ENCODE data around the gene KRT82. TPM values are rescaled to one million over a fixed set of nuclear protein-coding genes. Genes with fewer than 3 reads are reported as not detected.

Gene KRT82
- total RNA-seq, 2 experiments from 2014 or later, result not detected

DNA sequence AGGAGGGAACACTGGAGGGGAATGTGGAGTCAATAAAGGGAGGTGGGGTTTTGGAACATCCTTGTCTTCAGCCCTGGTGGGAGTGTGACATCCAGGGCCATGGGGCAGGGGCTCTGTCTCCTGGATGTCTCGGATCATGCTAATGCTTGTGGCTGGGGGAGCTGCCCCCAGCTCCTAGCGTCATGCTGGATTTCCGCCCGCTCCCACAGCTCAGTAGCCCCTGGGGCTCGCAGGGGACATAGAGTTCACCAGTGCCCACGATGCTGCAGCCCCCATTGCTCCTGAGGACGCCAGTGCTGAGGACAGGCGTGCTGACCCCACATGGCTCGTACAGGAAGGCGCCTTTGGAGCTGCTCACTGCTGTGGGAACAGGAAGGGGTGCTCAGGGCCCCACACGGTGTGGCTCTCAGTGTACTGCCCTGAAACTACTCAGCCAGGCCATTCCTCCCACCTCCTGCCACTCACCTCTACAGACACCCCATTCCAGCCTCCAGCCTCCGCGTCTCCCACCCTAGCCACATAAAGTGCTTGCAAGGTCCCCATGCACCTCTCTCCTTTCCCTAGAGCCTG lies 11.2 kb downstream of the KRT82 start:
- ChIA-PET CTCF (ENCODE audit: unreplicated experiment) (no interaction called here), POLR2A (interaction anchor here (1.0 kb wide), 1 partner anchor 440 kb away, joined by 3 read pairs; no protein-coding TSS in a partner anchor)
- no TSS peak for BruUV-seq (replicated peaks)
- Histone ChIP-seq H3K36me3 (ENCODE audit: insufficient read depth, low read length) (no peaks in the 10 kb centered on the region), H3K27ac (ENCODE audit: low read depth, low read length, poor library complexity, severe bottlenecking) (no peak overlapping the region), H2AFZ (ENCODE audit: low read length) (no peak overlapping the region), H3K9me2 (ENCODE audit: insufficient read depth, low read length) (no peaks in the 10 kb centered on the region), H3K79me2 (ENCODE audit: insufficient read depth, low read depth, low read length) (no peaks in the 10 kb centered on the region), H3K4me3 (ENCODE audit: low read depth, low read length, poor library complexity, severe bottlenecking) (no peak overlapping the region), H3K9me3 (ENCODE audit: low read length) (no peaks in the 10 kb centered on the region), H3K4me1 (ENCODE audit: insufficient read depth, low read length, poor library complexity, severe bottlenecking) (no peaks in the 10 kb centered on the region), H4K20me1 (ENCODE audit: insufficient read depth, low read length) (no peaks in the 10 kb centered on the region), H3K4me2 (ENCODE audit: low read length) (no peak overlapping the region)
- intact Hi-C loops (cut with micrococcal nuclease; ENCODE audit: unreplicated experiment), result no loop called here
- TF ChIP-seq, protein P1, sequence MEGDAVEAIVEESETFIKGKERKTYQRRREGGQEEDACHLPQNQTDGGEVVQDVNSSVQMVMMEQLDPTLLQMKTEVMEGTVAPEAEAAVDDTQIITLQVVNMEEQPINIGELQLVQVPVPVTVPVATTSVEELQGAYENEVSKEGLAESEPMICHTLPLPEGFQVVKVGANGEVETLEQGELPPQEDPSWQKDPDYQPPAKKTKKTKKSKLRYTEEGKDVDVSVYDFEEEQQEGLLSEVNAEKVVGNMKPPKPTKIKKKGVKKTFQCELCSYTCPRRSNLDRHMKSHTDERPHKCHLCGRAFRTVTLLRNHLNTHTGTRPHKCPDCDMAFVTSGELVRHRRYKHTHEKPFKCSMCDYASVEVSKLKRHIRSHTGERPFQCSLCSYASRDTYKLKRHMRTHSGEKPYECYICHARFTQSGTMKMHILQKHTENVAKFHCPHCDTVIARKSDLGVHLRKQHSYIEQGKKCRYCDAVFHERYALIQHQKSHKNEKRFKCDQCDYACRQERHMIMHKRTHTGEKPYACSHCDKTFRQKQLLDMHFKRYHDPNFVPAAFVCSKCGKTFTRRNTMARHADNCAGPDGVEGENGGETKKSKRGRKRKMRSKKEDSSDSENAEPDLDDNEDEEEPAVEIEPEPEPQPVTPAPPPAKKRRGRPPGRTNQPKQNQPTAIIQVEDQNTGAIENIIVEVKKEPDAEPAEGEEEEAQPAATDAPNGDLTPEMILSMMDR (conservative IDR thresholded peaks at IDR 0.05; ENCODE audit: low read length), result no peak
- no peak for TF ChIP-seq EZH2phosphoT487 (IDR thresholded peaks at IDR 0.05; ENCODE audit: borderline replicate concordance, low read depth, low read length)
- no peak for DNase-seq (ENCODE audit: low spot score)

DNA sequence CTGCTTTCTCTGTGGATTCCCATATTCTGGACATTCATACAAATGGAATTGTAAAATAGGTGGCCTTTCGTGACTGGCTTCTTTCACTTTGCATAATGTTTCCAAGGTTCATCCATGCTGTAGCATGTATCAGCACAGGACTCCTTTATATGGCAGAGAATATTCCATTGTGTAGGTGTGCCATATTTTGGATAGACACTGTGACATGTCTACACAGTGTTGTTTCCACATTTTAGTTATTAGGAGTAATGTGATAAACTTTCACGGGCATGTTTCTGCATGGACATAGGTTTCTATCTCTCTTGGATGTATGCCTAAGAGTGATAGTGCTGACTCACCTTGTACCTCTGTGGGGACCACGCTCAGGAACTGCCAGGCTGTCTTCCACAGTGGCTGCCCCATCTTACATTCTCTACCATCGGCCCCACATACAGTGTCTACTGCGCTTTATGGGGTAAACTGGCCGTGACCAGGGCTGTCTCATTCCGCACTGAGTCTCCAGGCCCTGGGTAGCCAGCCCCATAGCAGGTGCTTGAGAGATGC lies 13.6 kb downstream of the KRT82 start:
- Histone ChIP-seq H3K9me3 (ENCODE audit: low read length) (no peaks in the 10 kb centered on the region), H2AFZ (ENCODE audit: low read length) (no peak overlapping the region), H4K20me1 (ENCODE audit: insufficient read depth, low read length) (no peaks in the 10 kb centered on the region), H3K36me3 (ENCODE audit: insufficient read depth, low read length) (no peaks in the 10 kb centered on the region), H3K79me2 (ENCODE audit: insufficient read depth, low read depth, low read length) (no peaks in the 10 kb centered on the region), H3K4me3 (ENCODE audit: low read depth, low read length, poor library complexity, severe bottlenecking) (no peak overlapping the region), H3K4me1 (ENCODE audit: insufficient read depth, low read length, poor library complexity, severe bottlenecking) (no peaks in the 10 kb centered on the region), H3K9me2 (ENCODE audit: insufficient read depth, low read length) (no peaks in the 10 kb centered on the region), H3K4me2 (ENCODE audit: low read length) (no peak overlapping the region), H3K27ac (ENCODE audit: low read depth, low read length, poor library complexity, severe bottlenecking) (no peak overlapping the region)
- POLR2A ChIA-PET, result no interaction called here
- intact Hi-C loops (cut with micrococcal nuclease; ENCODE audit: unreplicated experiment), result no loop called here
- CTCF ChIA-PET (ENCODE audit: unreplicated experiment), result no interaction called here
- BruUV-seq (replicated peaks), result no TSS peak
- DNase-seq (ENCODE audit: low spot score), result no peak
- TF ChIP-seq, protein P1 (conservative IDR thresholded peaks at IDR 0.05; ENCODE audit: low read length), result no peak
- TF ChIP-seq EZH2phosphoT487 (IDR thresholded peaks at IDR 0.05; ENCODE audit: borderline replicate concordance, low read depth, low read length), result no peak

- CTCF ChIA-PET (ENCODE audit: unreplicated experiment), result no interaction called here
- BruUV-seq (replicated peaks), result no TSS peak
- intact Hi-C loops (cut with micrococcal nuclease; ENCODE audit: unreplicated experiment), result no loop called here
Measured at GRCh38 chr12:52391618-52392002, 14.5 kb downstream of the KRT82 start.

More at GRCh38 chr12:52391618-52392002, 14.5 kb downstream of the KRT82 start:
- H3K4me1 ChIP-seq (ENCODE audit: insufficient read depth, low read length, poor library complexity, severe bottlenecking), result no peaks in the 10 kb centered on the region
- TF ChIP-seq, protein P1 (conservative IDR thresholded peaks at IDR 0.05; ENCODE audit: low read length), result no peak
- TF ChIP-seq EZH2phosphoT487 (IDR thresholded peaks at IDR 0.05; ENCODE audit: borderline replicate concordance, low read depth, low read length), result no peak
- no peak overlapping the region for H3K27ac ChIP-seq (ENCODE audit: low read depth, low read length, poor library complexity, severe bottlenecking)
- no peaks in the 10 kb centered on the region for H4K20me1 ChIP-seq (ENCODE audit: insufficient read depth, low read length)
- POLR2A ChIA-PET, result no interaction called here
- H3K4me2 ChIP-seq (ENCODE audit: low read length), result no peak overlapping the region
- no peaks in the 10 kb centered on the region for H3K36me3 ChIP-seq (ENCODE audit: insufficient read depth, low read length)
- no peaks in the 10 kb centered on the region for H3K9me2 ChIP-seq (ENCODE audit: insufficient read depth, low read length)
- no peaks in the 10 kb centered on the region for H3K79me2 ChIP-seq (ENCODE audit: insufficient read depth, low read depth, low read length)
- no peak overlapping the region for H3K4me3 ChIP-seq (ENCODE audit: low read depth, low read length, poor library complexity, severe bottlenecking)
- H3K9me3 ChIP-seq (ENCODE audit: low read length), result no peaks in the 10 kb centered on the region
- DNase-seq (ENCODE audit: low spot score), result no peak
- H2AFZ ChIP-seq (ENCODE audit: low read length), result no peak overlapping the region
